Keratinocyte (primary cell): ENCODE data around the gene LRP1B. TPM values are rescaled to one million over a fixed set of nuclear protein-coding genes. Genes with fewer than 3 reads are reported as not detected.

Experiments used
- DNase-seq: peaks from one replicate; pipeline ENCODE4 v3.0.0-alpha.2; 2011; ENCODE audit warnings: low read depth, missing footprints, low spot score
- FAIRE-seq: peaks from 2 replicates; lab custom pipeline; 2011; peaks lifted over from hg19 to GRCh38; lab: Jason Lieb, UNC
- H2AFZ ChIP-seq: 2 replicates; pipeline ENCODE4 v1.6.0; 2012; ENCODE audit warnings: low read length, control low read depth, inconsistent platforms; ENCODE audit not compliant: control insufficient read depth
- H3K27ac ChIP-seq: 2 replicates; pipeline ENCODE4 v1.5.1; 2011; ENCODE audit warnings: low read length; ENCODE audit not compliant: control insufficient read depth, insufficient read depth
- H3K27me3 ChIP-seq: 3 replicates; pipeline ENCODE4 v1.6.0; 2011; ENCODE audit warnings: low read length; ENCODE audit not compliant: control insufficient read depth, insufficient read depth; ENCODE audit errors: extremely low read depth
- H3K36me3 ChIP-seq, 2 experiments: 2 replicates in 1 of 2; 3 replicates in 1 of 2; pipeline ENCODE4 v1.5.1; 2011; ENCODE audit warnings: low read length in 2 of 2, mild to moderate bottlenecking in 1 of 2; ENCODE audit not compliant: control insufficient read depth in 2 of 2, insufficient read depth in 2 of 2; ENCODE audit errors: extremely low read depth in 1 of 2
- H3K4me1 ChIP-seq: 3 replicates; pipeline ENCODE4 v1.5.1; 2011; ENCODE audit warnings: low read length; ENCODE audit not compliant: control insufficient read depth, insufficient read depth; ENCODE audit errors: extremely low read depth
- H3K4me2 ChIP-seq: 3 replicates; pipeline ENCODE4 v1.6.0; 2011; ENCODE audit warnings: low read depth, low read length; ENCODE audit not compliant: control insufficient read depth, insufficient read depth; ENCODE audit errors: extremely low read depth
- H3K4me3 ChIP-seq, 3 experiments: fragments of 200-600 bp in 1 of 3; sonication (generic) in 1 of 3; 2 replicates in 2 of 3; 3 replicates in 1 of 3; pipeline ENCODE4 v1.5.1; 2011 to 2016; ENCODE audit warnings: low read length in 3 of 3, mild to moderate bottlenecking in 3 of 3, control low read depth in 2 of 3, inconsistent platforms in 1 of 3, low read depth in 1 of 3, mixed read lengths in 1 of 3, mixed run types in 1 of 3, moderate library complexity in 1 of 3; ENCODE audit not compliant: control insufficient read depth in 2 of 3, insufficient read depth in 2 of 3; ENCODE audit errors: extremely low read depth in 1 of 3
- H3K79me2 ChIP-seq: 2 replicates; pipeline ENCODE4 v1.6.0; 2012; ENCODE audit warnings: low read length; ENCODE audit not compliant: control insufficient read depth, insufficient read depth
- H3K9ac ChIP-seq: 3 replicates; pipeline ENCODE4 v1.6.0; 2011; ENCODE audit warnings: low read length; ENCODE audit not compliant: control insufficient read depth, insufficient read depth; ENCODE audit errors: extremely low read depth
- H3K9me1 ChIP-seq: 3 replicates; pipeline ENCODE4 v1.6.0; 2011; ENCODE audit warnings: low read length; ENCODE audit not compliant: control insufficient read depth, insufficient read depth; ENCODE audit errors: extremely low read depth
- H3K9me3 ChIP-seq: 2 replicates; pipeline ENCODE4 v1.5.1; 2012; ENCODE audit warnings: low read depth, low read length; ENCODE audit not compliant: control insufficient read depth
- H4K20me1 ChIP-seq: 3 replicates; pipeline ENCODE4 v1.6.0; 2011; ENCODE audit warnings: low read length; ENCODE audit not compliant: control insufficient read depth, insufficient read depth; ENCODE audit errors: extremely low read depth
- EZH2 ChIP-seq: IDR thresholded peaks from one replicate; pipeline ENCODE4 v1.6.1; 2012; ENCODE audit warnings: inconsistent platforms, mild to moderate bottlenecking, low read length, moderate library complexity
- dilution Hi-C: fragments of 300-500 bp; cut with MboI; formaldehyde crosslinking; loops from one replicate; pipeline ENCODE4 v1.7.0; 2020; ENCODE audit warnings: low sequenced_read_pairs; ENCODE audit not compliant: extremely low pct_ligation_motif_present
- polyA plus RNA-seq, 5 experiments: library from polyadenylated mRNA; depleted of rRNA in 3 of 5; stranded (reverse) in 3 of 5; stranded (forward) in 1 of 5; unstranded in 1 of 5; fragments of >200 nt; gene quantifications; 1 replicate in 1 of 5; 2 replicates in 3 of 5; 3 replicates in 1 of 5; pipeline versions ENCODE4 v1.2.1 to v1.2.3, GENCODE V29; 2011 to 2012; ENCODE audit warnings: missing spikeins in 2 of 5, low read depth in 1 of 5, low replicate concordance in 1 of 5
- TF ChIP-seq, protein P1 (sequence below), 3 experiments: IDR thresholded peaks in 1 of 3; conservative IDR thresholded peaks in 1 of 3; optimal IDR thresholded peaks in 1 of 3; 2 replicates in 2 of 3; 3 replicates in 1 of 3; pipeline versions ENCODE3 to v1.5.1; 2011; ENCODE audit warnings: low read length in 3 of 3, mild to moderate bottlenecking in 3 of 3, moderate library complexity in 2 of 3, control low read depth in 1 of 3, inconsistent platforms in 1 of 3; ENCODE audit not compliant: insufficient read depth in 2 of 3; ENCODE audit errors: extremely low read depth in 1 of 3

LRP1B gene
- polyA plus RNA-seq, 1 donor (not counting 4 experiments of a cell fraction or from before 2014, with no cell fraction given) = not detected

- dilution Hi-C loops = no loop called here
- FAIRE-seq (no peak), DNase-seq (no peak)
- H4K20me1 ChIP-seq = no peaks in the 10 kb centered on the region
- H3K9me1 ChIP-seq = no peaks in the 10 kb centered on the region
- TF ChIP-seq, protein P1, sequence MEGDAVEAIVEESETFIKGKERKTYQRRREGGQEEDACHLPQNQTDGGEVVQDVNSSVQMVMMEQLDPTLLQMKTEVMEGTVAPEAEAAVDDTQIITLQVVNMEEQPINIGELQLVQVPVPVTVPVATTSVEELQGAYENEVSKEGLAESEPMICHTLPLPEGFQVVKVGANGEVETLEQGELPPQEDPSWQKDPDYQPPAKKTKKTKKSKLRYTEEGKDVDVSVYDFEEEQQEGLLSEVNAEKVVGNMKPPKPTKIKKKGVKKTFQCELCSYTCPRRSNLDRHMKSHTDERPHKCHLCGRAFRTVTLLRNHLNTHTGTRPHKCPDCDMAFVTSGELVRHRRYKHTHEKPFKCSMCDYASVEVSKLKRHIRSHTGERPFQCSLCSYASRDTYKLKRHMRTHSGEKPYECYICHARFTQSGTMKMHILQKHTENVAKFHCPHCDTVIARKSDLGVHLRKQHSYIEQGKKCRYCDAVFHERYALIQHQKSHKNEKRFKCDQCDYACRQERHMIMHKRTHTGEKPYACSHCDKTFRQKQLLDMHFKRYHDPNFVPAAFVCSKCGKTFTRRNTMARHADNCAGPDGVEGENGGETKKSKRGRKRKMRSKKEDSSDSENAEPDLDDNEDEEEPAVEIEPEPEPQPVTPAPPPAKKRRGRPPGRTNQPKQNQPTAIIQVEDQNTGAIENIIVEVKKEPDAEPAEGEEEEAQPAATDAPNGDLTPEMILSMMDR (optimal IDR thresholded peaks at IDR 0.05 in 1 of 3, IDR thresholded peaks at IDR 0.05 in 1 of 3, conservative IDR thresholded peaks at IDR 0.05 in 1 of 3; ENCODE audit: extremely low read depth in 1 of 3, insufficient read depth in 2 of 3, low read length in 3 of 3) = no peak
- TF ChIP-seq EZH2 = no peak
- no peaks in the 10 kb centered on the region for H3K79me2 ChIP-seq
- no peak overlapping the region for H3K27ac ChIP-seq
- no peak overlapping the region for H3K9ac ChIP-seq
- H3K36me3 ChIP-seq = no peaks in the 10 kb centered on the region
- no peak overlapping the region for H3K4me2 ChIP-seq
- no peaks in the 10 kb centered on the region for H3K9me3 ChIP-seq
- H2AFZ ChIP-seq = no peak overlapping the region
- no peak overlapping the region for H3K4me3 ChIP-seq
- H3K4me1 ChIP-seq = no peaks in the 10 kb centered on the region
- H3K27me3 ChIP-seq = no peaks in the 10 kb centered on the region
Observed at GRCh38 chr2:142170847-142171246, 40.0 kb upstream of the LRP1B start.

GRCh38 chr2:142165790-142166189 is 35.0 kb upstream of the LRP1B start:
- no peak overlapping the region for H3K4me2 ChIP-seq
- FAIRE-seq (no peak), DNase-seq (no peak)
- H3K4me3 ChIP-seq = no peak overlapping the region
- H3K79me2 ChIP-seq = no peaks in the 10 kb centered on the region
- H3K27me3 ChIP-seq = no peaks in the 10 kb centered on the region
- H4K20me1 ChIP-seq = no peaks in the 10 kb centered on the region
- H3K9me3 ChIP-seq = no peaks in the 10 kb centered on the region
- no peaks in the 10 kb centered on the region for H3K9me1 ChIP-seq
- TF ChIP-seq, protein P1 (optimal IDR thresholded peaks at IDR 0.05 in 1 of 3, IDR thresholded peaks at IDR 0.05 in 1 of 3, conservative IDR thresholded peaks at IDR 0.05 in 1 of 3; ENCODE audit: extremely low read depth in 1 of 3, insufficient read depth in 2 of 3, low read length in 3 of 3) = peak; percentile 42 to 72 (median 45)
- no peak for TF ChIP-seq EZH2
- no peaks in the 10 kb centered on the region for H3K36me3 ChIP-seq
- no peaks in the 10 kb centered on the region for H3K4me1 ChIP-seq
- no peak overlapping the region for H3K9ac ChIP-seq
- H2AFZ ChIP-seq = no peak overlapping the region
- dilution Hi-C loops = no loop called here
- H3K27ac ChIP-seq = no peak overlapping the region
